ENCODE measurements around the gene MESP2. TPM values are rescaled to one million over a fixed set of nuclear protein-coding genes. Genes with fewer than 3 reads are reported as not detected.
"Not testable (repeated sequence)": the region's sequence is repeated elsewhere in the genome, so short reads cannot be mapped to it uniquely, and the experiment has no call there.

MESP2 gene
- polyA plus RNA-seq, 1 donor from 2014 or later, result not detected

GRCh38 chr15:89785774-89786140 lies 9.6 kb downstream of the MESP2 start:
- Histone ChIP-seq H3K4me3 (ENCODE audit: low read length) (no peak overlapping the region), H3K9me2 (ENCODE audit: insufficient read depth, low read length) (no peaks in the 10 kb centered on the region), H3K27me3 (ENCODE audit: insufficient read depth, low read depth, low read length) (no peaks in the 10 kb centered on the region), H3K36me3 (ENCODE audit: insufficient read depth, low read length) (no peaks in the 10 kb centered on the region), H3K79me2 (replicated peaks; ENCODE audit: insufficient read depth, low read length) (no peaks in the 10 kb centered on the region), H3K9me3 (ENCODE audit: low read length) (peaks cover 8% of the 10 kb centered on the region), H4K20me1 (ENCODE audit: insufficient read depth) (no peaks in the 10 kb centered on the region), H3K27ac (ENCODE audit: low read length) (no peak overlapping the region), H3K4me2 (ENCODE audit: low read length) (no peak overlapping the region), H3F3A (ENCODE audit: insufficient read depth, low read length, poor library complexity, severe bottlenecking) (no peaks in the 10 kb centered on the region), H2AFZ (ENCODE audit: low read depth, low read length) (no peak overlapping the region), H3K9ac (ENCODE audit: low read length) (no peak overlapping the region)
- TF ChIP-seq EZH2 (IDR thresholded peaks at IDR 0.05; ENCODE audit: borderline replicate concordance, insufficient read depth, low read length, poor library complexity, severe bottlenecking), result no peak
- no peak for TF ChIP-seq TAF1 (IDR thresholded peaks at IDR 0.05; ENCODE audit: low read depth)
- TF ChIP-seq SMC3 (conservative IDR thresholded peaks at IDR 0.05; ENCODE audit: poor library complexity), result no peak
- no peak for TF ChIP-seq RAD21 (conservative IDR thresholded peaks at IDR 0.05)
- TF ChIP-seq, protein P1, sequence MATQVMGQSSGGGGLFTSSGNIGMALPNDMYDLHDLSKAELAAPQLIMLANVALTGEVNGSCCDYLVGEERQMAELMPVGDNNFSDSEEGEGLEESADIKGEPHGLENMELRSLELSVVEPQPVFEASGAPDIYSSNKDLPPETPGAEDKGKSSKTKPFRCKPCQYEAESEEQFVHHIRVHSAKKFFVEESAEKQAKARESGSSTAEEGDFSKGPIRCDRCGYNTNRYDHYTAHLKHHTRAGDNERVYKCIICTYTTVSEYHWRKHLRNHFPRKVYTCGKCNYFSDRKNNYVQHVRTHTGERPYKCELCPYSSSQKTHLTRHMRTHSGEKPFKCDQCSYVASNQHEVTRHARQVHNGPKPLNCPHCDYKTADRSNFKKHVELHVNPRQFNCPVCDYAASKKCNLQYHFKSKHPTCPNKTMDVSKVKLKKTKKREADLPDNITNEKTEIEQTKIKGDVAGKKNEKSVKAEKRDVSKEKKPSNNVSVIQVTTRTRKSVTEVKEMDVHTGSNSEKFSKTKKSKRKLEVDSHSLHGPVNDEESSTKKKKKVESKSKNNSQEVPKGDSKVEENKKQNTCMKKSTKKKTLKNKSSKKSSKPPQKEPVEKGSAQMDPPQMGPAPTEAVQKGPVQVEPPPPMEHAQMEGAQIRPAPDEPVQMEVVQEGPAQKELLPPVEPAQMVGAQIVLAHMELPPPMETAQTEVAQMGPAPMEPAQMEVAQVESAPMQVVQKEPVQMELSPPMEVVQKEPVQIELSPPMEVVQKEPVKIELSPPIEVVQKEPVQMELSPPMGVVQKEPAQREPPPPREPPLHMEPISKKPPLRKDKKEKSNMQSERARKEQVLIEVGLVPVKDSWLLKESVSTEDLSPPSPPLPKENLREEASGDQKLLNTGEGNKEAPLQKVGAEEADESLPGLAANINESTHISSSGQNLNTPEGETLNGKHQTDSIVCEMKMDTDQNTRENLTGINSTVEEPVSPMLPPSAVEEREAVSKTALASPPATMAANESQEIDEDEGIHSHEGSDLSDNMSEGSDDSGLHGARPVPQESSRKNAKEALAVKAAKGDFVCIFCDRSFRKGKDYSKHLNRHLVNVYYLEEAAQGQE (IDR thresholded peaks at IDR 0.05; ENCODE audit: borderline replicate concordance), result no peak
- TF ChIP-seq EP300 (conservative IDR thresholded peaks at IDR 0.05; ENCODE audit: poor library complexity, severe bottlenecking), result no peak
- TF ChIP-seq CTCF (IDR thresholded peaks at IDR 0.05; ENCODE audit: poor library complexity, severe bottlenecking), result no peak
- TF ChIP-seq MXI1 (conservative IDR thresholded peaks at IDR 0.05; ENCODE audit: poor library complexity, severe bottlenecking), result no peak
- no peak for TF ChIP-seq POLR2AphosphoS5 (IDR thresholded peaks at IDR 0.05)

DNA sequence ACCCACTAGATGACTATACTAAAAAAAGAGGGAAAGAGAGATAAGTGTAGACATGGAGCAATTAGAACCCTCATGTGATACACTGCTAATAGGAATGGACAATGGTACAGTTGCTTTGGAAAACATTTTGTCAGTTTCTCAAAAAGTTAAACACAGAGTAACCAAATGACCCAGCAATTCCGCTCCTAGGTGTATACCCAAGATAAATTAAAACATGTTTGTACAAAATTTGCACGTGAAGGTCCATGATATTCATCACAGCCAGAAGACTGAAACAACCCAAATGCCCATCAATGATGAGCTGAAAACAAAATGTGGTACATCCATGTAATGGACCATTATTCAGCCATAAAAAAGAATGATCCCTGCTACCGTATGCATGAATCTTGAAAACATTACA lies 11.8 kb downstream of the MESP2 start:
- Histone ChIP-seq H2AFZ (ENCODE audit: low read depth, low read length) (no peak overlapping the region), H3K4me3 (ENCODE audit: low read length) (no peak overlapping the region), H4K20me1 (ENCODE audit: insufficient read depth) (no peaks in the 10 kb centered on the region), H3K79me2 (replicated peaks; ENCODE audit: insufficient read depth, low read length) (no peaks in the 10 kb centered on the region), H3K9me3 (ENCODE audit: low read length) (peaks cover 8% of the 10 kb centered on the region), H3K9ac (ENCODE audit: low read length) (no peak overlapping the region), H3K9me2 (ENCODE audit: insufficient read depth, low read length) (no peaks in the 10 kb centered on the region), H3K27ac (ENCODE audit: low read length) (no peak overlapping the region), H3F3A (ENCODE audit: insufficient read depth, low read length, poor library complexity, severe bottlenecking) (no peaks in the 10 kb centered on the region), H3K4me2 (ENCODE audit: low read length) (no peak overlapping the region), H3K36me3 (ENCODE audit: insufficient read depth, low read length) (no peaks in the 10 kb centered on the region), H3K27me3 (ENCODE audit: insufficient read depth, low read depth, low read length) (no peaks in the 10 kb centered on the region)
- TF ChIP-seq, protein P1 (IDR thresholded peaks at IDR 0.05; ENCODE audit: borderline replicate concordance), result no peak
- TF ChIP-seq CTCF (IDR thresholded peaks at IDR 0.05; ENCODE audit: poor library complexity, severe bottlenecking), result no peak
- TF ChIP-seq EZH2 (IDR thresholded peaks at IDR 0.05; ENCODE audit: borderline replicate concordance, insufficient read depth, low read length, poor library complexity, severe bottlenecking), result no peak
- no peak for TF ChIP-seq SMC3 (conservative IDR thresholded peaks at IDR 0.05; ENCODE audit: poor library complexity)
- no peak for TF ChIP-seq MXI1 (conservative IDR thresholded peaks at IDR 0.05; ENCODE audit: poor library complexity, severe bottlenecking)
- TF ChIP-seq TAF1 (IDR thresholded peaks at IDR 0.05; ENCODE audit: low read depth), result no peak
- TF ChIP-seq EP300 (conservative IDR thresholded peaks at IDR 0.05; ENCODE audit: poor library complexity, severe bottlenecking), result no peak
- TF ChIP-seq RAD21 (conservative IDR thresholded peaks at IDR 0.05), result no peak
- TF ChIP-seq POLR2AphosphoS5 (IDR thresholded peaks at IDR 0.05), result no peak

DNA sequence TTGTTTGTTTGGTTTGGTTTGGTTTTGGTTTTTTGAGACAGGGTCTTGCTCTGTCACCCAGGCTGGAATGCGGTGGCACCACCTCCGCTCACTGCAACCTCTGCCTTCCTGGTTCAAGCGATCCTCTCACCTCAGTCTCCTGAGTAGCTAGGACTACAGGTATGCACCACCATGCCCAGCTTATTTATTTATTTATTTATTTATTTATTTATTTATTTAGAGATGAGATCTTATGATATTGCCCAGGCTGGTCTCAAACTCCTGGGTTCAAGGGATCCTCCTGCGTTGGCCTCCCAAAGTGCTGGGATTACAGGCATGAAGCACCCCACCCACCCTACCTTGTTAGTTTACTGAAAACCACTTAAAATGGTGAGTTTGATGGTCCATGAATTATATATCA lies 12.5 kb downstream of the MESP2 start:
- not testable (repeated sequence) for H3K9me3 ChIP-seq (ENCODE audit: low read length); H3K36me3 ChIP-seq (ENCODE audit: insufficient read depth, low read length); H3K9me2 ChIP-seq (ENCODE audit: insufficient read depth, low read length); H3F3A ChIP-seq (ENCODE audit: insufficient read depth, low read length, poor library complexity, severe bottlenecking); H2AFZ ChIP-seq (ENCODE audit: low read depth, low read length); H3K4me2 ChIP-seq (ENCODE audit: low read length); H3K4me3 ChIP-seq (ENCODE audit: low read length); H3K9ac ChIP-seq (ENCODE audit: low read length); H3K79me2 ChIP-seq (replicated peaks; ENCODE audit: insufficient read depth, low read length); H3K27ac ChIP-seq (ENCODE audit: low read length); H3K27me3 ChIP-seq (ENCODE audit: insufficient read depth, low read depth, low read length); H4K20me1 ChIP-seq (ENCODE audit: insufficient read depth)

Measured in neural cell (in vitro differentiated cells).